Activated CD4-positive, alpha-beta T cell treated with anti-CD3 and anti-CD28 coated beads for 48 hours (primary cell): ENCODE results near the gene B4GALNT1.
A peak's percentile ranks its signal among the peaks of the same experiment; 100 is the strongest.

Experiments used
- DNase-seq: peaks from one replicate; pipeline ENCODE4 v3.0.0-alpha.2; 2020

The B4GALNT1 gene

DNA sequence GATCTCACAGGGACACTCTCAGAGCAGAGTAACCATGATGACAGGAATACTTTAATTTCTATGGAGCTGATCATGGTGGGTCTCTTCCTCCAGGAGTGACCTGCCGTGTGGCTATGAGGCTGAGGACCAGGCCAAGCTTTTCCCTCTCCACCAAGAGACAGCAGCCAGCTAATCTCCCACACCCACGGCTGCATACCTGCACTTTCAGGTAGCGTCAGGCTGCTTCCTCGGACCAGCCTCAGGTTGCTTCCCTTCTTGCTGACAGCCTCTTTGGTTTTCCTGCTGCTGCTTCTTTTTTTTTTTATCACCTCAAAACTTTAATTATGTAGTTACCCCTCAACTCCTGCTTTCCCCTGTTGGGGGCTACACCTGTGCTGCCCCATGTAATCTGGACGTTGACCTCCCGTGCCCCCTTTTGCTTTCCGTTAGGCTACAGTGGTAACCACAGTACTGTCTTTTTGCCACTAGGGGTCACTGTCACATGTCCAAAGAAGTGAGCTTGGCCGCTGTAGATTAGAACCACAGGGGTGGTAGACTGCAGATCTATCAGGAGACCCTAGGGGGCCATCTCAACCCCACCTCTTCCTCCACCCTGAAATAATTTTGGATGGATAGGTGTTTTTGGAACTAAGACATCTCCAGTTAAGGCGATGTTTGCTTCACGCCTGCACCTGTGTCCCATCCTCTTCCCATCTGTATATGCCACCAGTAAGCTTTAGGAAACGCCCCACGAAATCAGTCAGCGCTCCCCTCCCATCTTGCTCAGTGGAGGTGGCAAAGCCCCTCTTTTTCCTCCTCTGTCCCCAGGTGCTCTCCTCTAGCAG lies 49.8 kb downstream of the B4GALNT1 start:
- peak; percentile 74 for DNase-seq

DNA sequence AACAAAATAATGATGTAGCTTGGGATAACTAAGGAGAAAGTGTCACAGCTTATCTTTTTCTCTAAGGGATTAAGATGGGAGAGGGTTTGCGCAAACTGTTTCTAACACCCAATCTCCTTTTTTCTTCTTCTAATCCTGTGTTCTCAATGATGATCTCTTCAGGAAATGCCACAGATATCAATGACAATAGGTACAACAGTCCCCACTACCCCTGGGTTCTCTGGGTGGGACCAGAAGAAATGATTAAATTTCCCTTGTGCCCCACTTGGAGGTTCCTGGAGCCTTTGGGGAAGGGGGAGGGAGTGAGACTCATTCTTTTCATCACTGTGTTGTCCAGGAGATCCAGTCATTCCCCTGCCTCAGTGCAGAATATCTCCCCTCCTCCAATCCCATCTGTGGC lies 50.6 kb downstream of the B4GALNT1 start:
- DNase-seq = no peak

GRCh38 chr12:57581802-57582201 lies 51.2 kb downstream of the B4GALNT1 start:
- DNase-seq = no peak

DNA sequence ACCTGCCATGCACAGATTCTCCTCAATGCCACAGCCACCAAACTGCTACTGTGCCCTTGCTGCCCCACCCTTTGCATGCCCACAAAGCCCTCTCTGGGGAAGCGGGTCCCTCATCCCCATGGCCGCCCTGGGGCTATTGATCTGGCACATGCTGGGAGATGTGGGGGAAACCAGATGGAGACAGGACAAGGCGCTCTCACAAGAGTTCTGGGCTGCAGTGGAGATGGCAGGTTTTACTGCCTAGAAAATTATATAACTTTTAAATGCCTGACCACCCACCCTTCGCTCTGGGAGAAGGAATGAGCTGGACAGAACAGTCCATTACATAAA lies 52.6 kb downstream of the B4GALNT1 start:
- DNase-seq = no peak

DNA sequence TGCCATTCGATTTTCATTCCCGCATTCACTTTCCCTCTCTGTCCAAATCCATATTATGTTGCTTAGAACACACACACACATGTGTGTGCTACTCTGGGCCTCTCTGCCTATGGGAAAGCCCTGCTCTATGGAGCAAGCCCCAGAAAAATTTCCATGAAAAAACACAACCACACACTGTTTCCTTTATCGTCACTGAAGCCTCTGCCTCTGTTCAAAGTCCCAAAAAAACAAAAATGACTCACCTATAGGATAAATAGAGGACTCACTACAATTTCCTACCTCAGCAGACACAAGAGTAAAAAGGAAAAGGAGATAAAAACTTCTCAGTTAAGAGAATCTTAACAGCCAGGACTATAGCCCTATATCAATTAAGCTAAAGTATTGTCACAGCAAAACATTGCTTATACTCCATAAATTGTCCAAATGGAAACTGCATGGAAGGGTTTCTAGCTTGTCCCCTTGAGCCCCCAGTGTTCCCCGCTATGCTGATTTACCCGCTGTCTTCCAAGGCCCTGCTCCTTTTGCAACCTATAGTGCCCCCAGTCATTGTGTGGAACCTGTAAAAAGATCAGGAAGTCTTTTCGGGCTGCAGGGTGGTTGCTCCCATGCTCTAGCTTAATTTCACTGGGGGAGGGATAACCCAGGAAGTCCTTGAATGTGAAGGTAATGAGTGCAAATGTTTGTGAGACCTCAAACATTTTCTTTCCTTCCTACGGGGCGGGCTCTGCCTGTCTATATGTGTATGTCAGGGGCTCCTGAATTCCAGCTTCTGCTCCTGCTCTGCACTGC lies 53.1 kb downstream of the B4GALNT1 start:
- no peak for DNase-seq

GRCh38 chr12:57579011-57579410 lies 54.0 kb downstream of the B4GALNT1 start:
- no peak for DNase-seq

DNA sequence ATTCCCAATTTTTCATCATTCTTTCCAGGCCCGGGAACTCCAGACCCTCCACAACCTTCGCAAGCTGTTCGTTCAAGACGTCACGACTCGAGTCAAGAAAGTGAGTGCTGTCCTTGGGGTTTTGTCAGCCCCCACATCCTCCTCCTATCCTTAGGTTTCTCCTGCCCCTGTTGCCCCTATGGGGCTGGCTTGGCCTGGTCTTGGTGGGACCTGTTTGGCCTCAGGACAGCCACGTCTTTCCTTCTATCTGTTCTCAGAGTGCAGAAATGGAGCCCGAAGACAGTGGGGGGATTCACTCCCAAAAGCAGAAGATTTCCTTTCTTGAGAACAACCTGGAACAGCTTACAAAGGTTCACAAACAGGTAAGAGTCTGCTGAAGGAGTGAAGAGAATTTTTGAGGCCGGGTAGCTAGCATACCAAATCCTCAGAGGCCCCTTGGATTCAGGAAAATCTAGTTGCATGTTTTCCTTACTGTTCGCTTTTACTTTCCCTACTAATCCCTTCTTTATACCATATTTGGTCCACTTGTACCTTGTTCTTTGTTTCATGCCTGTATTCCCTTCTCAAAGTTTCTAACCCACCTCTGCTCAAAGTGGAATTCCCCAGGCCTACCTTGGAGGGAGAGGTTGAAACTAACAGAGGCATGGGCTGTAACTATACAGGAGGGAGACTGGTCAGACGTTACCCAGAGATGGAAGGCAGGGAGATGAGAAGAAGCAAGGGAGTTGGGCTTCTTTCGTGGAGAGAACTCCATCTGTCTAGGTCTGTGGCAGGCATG lies 54.8 kb downstream of the B4GALNT1 start:
- DNase-seq = no peak

DNA sequence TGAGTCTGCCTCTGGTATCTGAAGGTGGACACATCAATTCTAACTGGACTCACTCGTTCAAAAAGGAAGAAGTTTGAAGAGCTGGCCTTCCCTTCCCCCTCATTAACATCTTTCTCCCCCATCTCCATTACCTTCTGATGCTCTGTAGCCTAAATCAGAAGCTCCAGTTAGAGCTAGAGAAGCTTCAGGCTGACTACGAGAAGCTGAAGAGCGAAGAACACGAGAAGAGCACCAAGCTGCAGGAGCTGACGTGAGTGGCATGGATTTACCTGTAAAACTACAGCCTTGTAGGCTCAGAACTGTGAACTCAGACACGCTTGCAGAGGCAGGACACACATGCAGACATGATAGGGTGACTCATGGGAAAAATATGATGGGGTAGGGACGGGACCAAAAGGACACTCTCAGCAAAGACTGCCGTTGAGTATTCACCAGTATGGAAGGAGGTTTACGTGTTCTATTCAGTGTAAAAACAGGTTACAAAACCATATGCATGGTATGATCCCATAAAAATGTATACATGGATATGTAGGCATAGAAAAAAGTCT lies 56.3 kb downstream of the B4GALNT1 start:
- no peak for DNase-seq
